HFFc6 (cell line): ENCODE results near the gene SUFU. TPM values are rescaled to one million over a fixed set of nuclear protein-coding genes. Genes with fewer than 3 reads are reported as not detected.

ENCODE experiments used
- DNase-seq: peaks from one replicate; pipeline ENCODE4 v3.0.0-alpha.2; 2018
- H3K27ac Mint-ChIP-seq: 2 replicates; pipeline ENCODE4 v1.8.0; 2020; ENCODE audit warnings: mild to moderate bottlenecking, mixed read lengths
- H3K27me3 Mint-ChIP-seq: 2 replicates; pipeline ENCODE4 v1.8.0; 2021; ENCODE audit warnings: mild to moderate bottlenecking, moderate library complexity, mixed read lengths; ENCODE audit not compliant: insufficient read depth
- H3K36me3 Mint-ChIP-seq: 2 replicates; pipeline ENCODE4 v1.8.0; 2021; ENCODE audit warnings: low read depth, mixed read lengths
- H3K4me1 Mint-ChIP-seq: 2 replicates; pipeline ENCODE4 v1.8.0; 2020; ENCODE audit warnings: low read depth, mixed read lengths
- H3K4me3 Mint-ChIP-seq: 2 replicates; pipeline ENCODE4 v1.8.0; 2020; ENCODE audit warnings: mild to moderate bottlenecking, moderate library complexity, mixed read lengths
- H3K9me3 Mint-ChIP-seq: 2 replicates; pipeline ENCODE4 v1.8.0; 2020; ENCODE audit warnings: mild to moderate bottlenecking, mixed read lengths
- CTCF ChIP-seq: fragments of 200-600 bp; sonication (generic); IDR thresholded peaks from 2 replicates; pipeline ENCODE4 v1.5.0; 2021; ENCODE audit warnings: antibody characterized with exemption, mild to moderate bottlenecking
- total RNA-seq, 6 experiments: library from RNA; stranded (reverse); fragmentation: NEBNext Ultra II Directional; extraction: Animal tissue kit (Norgen Biotek cat#: 25700); gene quantifications; 2 replicates in 1 of 6; 3 replicates in 5 of 6; pipeline ENCODE4 v1.2.3, GENCODE V29; 2021

Gene SUFU
- total RNA-seq, 6 experiments from 2014 or later, result 12.8 to 16.8 (median 15.2) TPM

GRCh38 chr10:102611514-102612087, 107.8 kb downstream of the SUFU start:
- DNase-seq, result peak; percentile 54

GRCh38 chr10:102612964-102613275, 109.1 kb downstream of the SUFU start:
- Mint-ChIP-seq H3K9me3 (no peaks in the 10 kb centered on the region), H3K36me3 (no peaks in the 10 kb centered on the region), H3K27ac (no peak overlapping the region), H3K27me3 (peaks cover 2% of the 10 kb centered on the region), H3K4me1 (peaks cover 39% of the 10 kb centered on the region), H3K4me3 (no peak overlapping the region)
- no peak for DNase-seq
- TF ChIP-seq CTCF, result no peak

More at GRCh38 chr10:102611514-102612087, 107.8 kb downstream of the SUFU start:
- Mint-ChIP-seq H3K9me3 (no peaks in the 10 kb centered on the region), H3K27me3 (peaks cover 2% of the 10 kb centered on the region; the same call in 1 of the 2 replicates), H3K4me3 (no peak overlapping the region), H3K36me3 (peaks cover 3% of the 10 kb centered on the region; the same call in 1 of the 2 replicates), H3K4me1 (peaks cover 39% of the 10 kb centered on the region), H3K27ac (peak overlapping the region; percentile 74)
- no peak for TF ChIP-seq CTCF

GRCh38 chr10:102613286-102613685, 109.5 kb downstream of the SUFU start:
- no peak overlapping the region for H3K4me3 Mint-ChIP-seq
- H3K27me3 Mint-ChIP-seq, result peaks cover 2% of the 10 kb centered on the region
- H3K27ac Mint-ChIP-seq, result no peak overlapping the region
- H3K9me3 Mint-ChIP-seq, result no peaks in the 10 kb centered on the region
- no peak for TF ChIP-seq CTCF
- H3K36me3 Mint-ChIP-seq, result no peaks in the 10 kb centered on the region
- DNase-seq, result no peak
- H3K4me1 Mint-ChIP-seq, result peaks cover 39% of the 10 kb centered on the region

- H3K4me1 Mint-ChIP-seq, result peaks cover 39% of the 10 kb centered on the region
- no peak for TF ChIP-seq CTCF
- H3K27ac Mint-ChIP-seq, result no peak overlapping the region
- H3K4me3 Mint-ChIP-seq, result no peak overlapping the region
- DNase-seq, result no peak
- no peaks in the 10 kb centered on the region for H3K36me3 Mint-ChIP-seq
- no peaks in the 10 kb centered on the region for H3K9me3 Mint-ChIP-seq
- H3K27me3 Mint-ChIP-seq, result peaks cover 2% of the 10 kb centered on the region
Observed at GRCh38 chr10:102613785-102614184, 110.0 kb downstream of the SUFU start.

- no peaks in the 10 kb centered on the region for H3K36me3 Mint-ChIP-seq
- DNase-seq, result no peak
- H3K27me3 Mint-ChIP-seq, result peaks cover 2% of the 10 kb centered on the region
- no peak for TF ChIP-seq CTCF
- H3K9me3 Mint-ChIP-seq, result no peaks in the 10 kb centered on the region
- H3K27ac Mint-ChIP-seq, result no peak overlapping the region
- peaks cover 39% of the 10 kb centered on the region for H3K4me1 Mint-ChIP-seq
- H3K4me3 Mint-ChIP-seq, result no peak overlapping the region
Observed at GRCh38 chr10:102614888-102615287, 111.1 kb downstream of the SUFU start.

- Mint-ChIP-seq H3K9me3 (no peaks in the 10 kb centered on the region), H3K4me3 (no peak overlapping the region), H3K27ac (no peak overlapping the region), H3K4me1 (peaks cover 38% of the 10 kb centered on the region), H3K36me3 (no peaks in the 10 kb centered on the region), H3K27me3 (peaks cover 2% of the 10 kb centered on the region)
- DNase-seq, result no peak
- peak; percentile 64 for TF ChIP-seq CTCF
Observed at GRCh38 chr10:102615361-102615760, 111.6 kb downstream of the SUFU start.
